Activated T-helper 17 cell treated with anti-CD3 and anti-CD28 coated beads, Interleukin-2, amount 50 U/mL, for 72 hours (primary cell): ENCODE results near the gene UGT2B28. TPM values are rescaled to one million over a fixed set of nuclear protein-coding genes. Genes with fewer than 3 reads are reported as not detected.
"Not testable (repeated sequence)": the region's sequence is repeated elsewhere in the genome, so short reads cannot be mapped to it uniquely, and the experiment has no call there.

ENCODE experiments used
- ATAC-seq: fragments of 150-1000 bp; cut with Tn5 transposase; replicated peaks from 2 replicates; pipeline ENCODE4 v1.10.0; 2021; ENCODE audit warnings: mild to moderate bottlenecking, moderate library complexity
- H3K27ac Mint-ChIP-seq: one replicate; pipeline ENCODE4 v1.8.0; 2022; ENCODE audit warnings: mixed read lengths
- H3K27me3 Mint-ChIP-seq: one replicate; pipeline ENCODE4 v1.8.0; 2022; ENCODE audit warnings: mixed read lengths
- H3K36me3 Mint-ChIP-seq: one replicate; pipeline ENCODE4 v1.8.0; 2022; ENCODE audit warnings: low read depth, mild to moderate bottlenecking, mixed read lengths
- H3K4me1 Mint-ChIP-seq: one replicate; pipeline ENCODE4 v1.8.0; 2022; ENCODE audit warnings: mixed read lengths
- H3K4me3 Mint-ChIP-seq: one replicate; pipeline ENCODE4 v1.8.0; 2022; ENCODE audit warnings: mild to moderate bottlenecking, mixed read lengths
- H3K9me3 Mint-ChIP-seq: one replicate; pipeline ENCODE4 v1.8.0; 2022; ENCODE audit warnings: mixed read lengths
- total RNA-seq, 2 donors: library from RNA; stranded (reverse); gene quantifications; one replicate each; pipeline ENCODE4 v1.2.3, GENCODE V29; 2022

UGT2B28 gene
- total RNA-seq, 2 donors from 2014 or later = not detected

GRCh38 chr4:69321153-69321729 lies 41.0 kb downstream of the UGT2B28 start:
- no peak overlapping the region for H3K27ac Mint-ChIP-seq
- H3K4me3 Mint-ChIP-seq = no peak overlapping the region
- H3K27me3 Mint-ChIP-seq = no peaks in the 10 kb centered on the region
- no peaks in the 10 kb centered on the region for H3K36me3 Mint-ChIP-seq
- H3K9me3 Mint-ChIP-seq = no peaks in the 10 kb centered on the region
- no peak for ATAC-seq
- H3K4me1 Mint-ChIP-seq = no peaks in the 10 kb centered on the region

- H3K4me3 Mint-ChIP-seq = no peak overlapping the region
- no peak for ATAC-seq
- H3K4me1 Mint-ChIP-seq = no peaks in the 10 kb centered on the region
- no peak overlapping the region for H3K27ac Mint-ChIP-seq
- H3K9me3 Mint-ChIP-seq = no peaks in the 10 kb centered on the region
- H3K36me3 Mint-ChIP-seq = no peaks in the 10 kb centered on the region
- no peaks in the 10 kb centered on the region for H3K27me3 Mint-ChIP-seq
Observed at GRCh38 chr4:69322055-69322454, 41.8 kb downstream of the UGT2B28 start.

- no peaks in the 10 kb centered on the region for H3K36me3 Mint-ChIP-seq
- H3K27ac Mint-ChIP-seq = no peak overlapping the region
- no peak for ATAC-seq
- no peaks in the 10 kb centered on the region for H3K27me3 Mint-ChIP-seq
- no peaks in the 10 kb centered on the region for H3K4me1 Mint-ChIP-seq
- no peaks in the 10 kb centered on the region for H3K9me3 Mint-ChIP-seq
- no peak overlapping the region for H3K4me3 Mint-ChIP-seq
Observed at GRCh38 chr4:69323284-69323683, 43.0 kb downstream of the UGT2B28 start.

GRCh38 chr4:69330345-69331047 lies 50.2 kb downstream of the UGT2B28 start:
- ATAC-seq = no peak
- Mint-ChIP-seq H3K4me3 (no peak overlapping the region), H3K36me3 (no peaks in the 10 kb centered on the region), H3K27me3 (no peaks in the 10 kb centered on the region), H3K9me3 (no peaks in the 10 kb centered on the region), H3K27ac (no peak overlapping the region), H3K4me1 (no peaks in the 10 kb centered on the region)

GRCh38 chr4:69331304-69331703 lies 51.0 kb downstream of the UGT2B28 start:
- ATAC-seq, H3K27me3 Mint-ChIP-seq, H3K4me1 Mint-ChIP-seq, H3K27ac Mint-ChIP-seq, H3K9me3 Mint-ChIP-seq, H3K36me3 Mint-ChIP-seq, H3K4me3 Mint-ChIP-seq: not testable (repeated sequence)

- not testable (repeated sequence) for ATAC-seq, H3K9me3 Mint-ChIP-seq, H3K4me3 Mint-ChIP-seq, H3K27ac Mint-ChIP-seq, H3K27me3 Mint-ChIP-seq, H3K4me1 Mint-ChIP-seq, H3K36me3 Mint-ChIP-seq
Observed at GRCh38 chr4:69335485-69335884, 55.2 kb downstream of the UGT2B28 start.

- H3K4me1 Mint-ChIP-seq, H3K4me3 Mint-ChIP-seq, H3K9me3 Mint-ChIP-seq, H3K27me3 Mint-ChIP-seq, H3K27ac Mint-ChIP-seq, H3K36me3 Mint-ChIP-seq, ATAC-seq: not testable (repeated sequence)
Observed at GRCh38 chr4:69343114-69343513, 62.8 kb downstream of the UGT2B28 start.

GRCh38 chr4:69343558-69344420 lies 63.5 kb downstream of the UGT2B28 start:
- H3K36me3 Mint-ChIP-seq, H3K4me1 Mint-ChIP-seq, ATAC-seq, H3K27ac Mint-ChIP-seq, H3K27me3 Mint-ChIP-seq, H3K9me3 Mint-ChIP-seq, H3K4me3 Mint-ChIP-seq: not testable (repeated sequence)

Other genes with a start within 250 kb of the UGT2B28 start
- not detected for gene UGT2B7, start 184.0 kb upstream of the UGT2B28 start, total RNA-seq
- not detected for gene UGT2B11, start 65.7 kb upstream of the UGT2B28 start, total RNA-seq
- gene UGT2B4, start 215.4 kb downstream of the UGT2B28 start, total RNA-seq = not detected